Adipocyte (in vitro differentiated cells): ENCODE data around the gene PDE9A.

Experiments
- DNase-seq: peaks from one replicate; pipeline ENCODE4 v3.0.0-alpha.2; 2015; ENCODE audit warnings: low read depth
- H3K27me3 ChIP-seq: replicated peaks from 2 replicates; pipeline ENCODE4 v1.7.0; 2013; ENCODE audit warnings: mild to moderate bottlenecking, low read length, moderate library complexity; ENCODE audit not compliant: control insufficient read depth, insufficient read depth
- H3K36me3 ChIP-seq: 2 replicates; pipeline ENCODE4 v1.7.0; 2013; ENCODE audit warnings: low read length, mild to moderate bottlenecking, moderate library complexity; ENCODE audit not compliant: control insufficient read depth, insufficient read depth, severe bottlenecking
- H3K4me1 ChIP-seq: 2 replicates; pipeline ENCODE4 v1.7.0; 2013; ENCODE audit warnings: mild to moderate bottlenecking, low read length, moderate library complexity; ENCODE audit not compliant: control insufficient read depth, insufficient read depth
- H3K4me3 ChIP-seq: 2 replicates; pipeline ENCODE4 v1.7.0; 2013; ENCODE audit warnings: mild to moderate bottlenecking, low read length, moderate library complexity
- H3K9ac ChIP-seq: 2 replicates; pipeline ENCODE4 v1.7.0; 2013; ENCODE audit warnings: mild to moderate bottlenecking, low read length, moderate library complexity
- H3K9me3 ChIP-seq: 2 replicates; pipeline ENCODE4 v1.7.0; 2013; ENCODE audit warnings: mild to moderate bottlenecking, low read length, moderate library complexity; ENCODE audit not compliant: control insufficient read depth

Gene PDE9A

DNA sequence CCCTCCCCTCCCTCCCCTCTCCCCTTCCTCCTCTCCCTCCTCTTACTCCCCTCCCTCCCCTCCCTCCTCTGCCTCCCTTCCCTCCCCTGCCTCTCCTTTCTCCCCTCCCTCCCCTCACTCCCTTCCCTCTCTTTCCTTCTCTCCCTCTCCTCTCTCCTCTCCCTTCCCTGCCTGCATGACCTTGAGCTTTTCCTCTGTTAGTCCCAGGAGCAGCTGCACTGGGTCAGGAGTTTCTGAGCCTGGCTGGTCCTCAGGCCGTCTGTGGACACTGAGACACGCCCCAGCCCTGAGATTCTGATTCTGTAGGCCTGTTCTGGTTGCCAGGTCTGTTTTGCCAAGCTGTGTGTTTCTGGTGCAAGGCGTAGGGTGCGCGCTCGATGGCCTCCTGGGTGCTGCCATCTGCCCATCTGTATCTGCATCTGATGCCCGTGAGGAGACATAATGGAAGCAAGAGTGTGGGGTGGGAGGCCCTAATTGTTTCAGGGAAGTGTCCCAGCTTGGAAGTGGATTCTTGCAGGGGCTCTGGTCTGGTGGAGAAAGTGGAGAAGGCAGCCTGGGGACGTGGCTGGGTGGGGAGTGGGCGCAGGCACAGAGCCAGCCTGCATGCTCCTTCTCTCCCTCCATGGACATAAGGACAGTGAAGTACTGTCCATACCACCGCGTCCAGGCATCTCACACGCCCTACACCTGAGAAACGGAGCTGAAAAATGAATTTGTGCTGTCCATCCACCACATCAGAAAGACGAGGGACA is 128.7 kb downstream of the PDE9A start:
- DNase-seq = no peak
- peaks cover 6% of the 10 kb centered on the region for H3K4me1 ChIP-seq
- no peak overlapping the region for H3K9ac ChIP-seq
- no peak overlapping the region for H3K4me3 ChIP-seq
- peaks cover 58% of the 10 kb centered on the region for H3K27me3 ChIP-seq
- no peaks in the 10 kb centered on the region for H3K36me3 ChIP-seq
- H3K9me3 ChIP-seq = peaks cover 10% of the 10 kb centered on the region

DNA sequence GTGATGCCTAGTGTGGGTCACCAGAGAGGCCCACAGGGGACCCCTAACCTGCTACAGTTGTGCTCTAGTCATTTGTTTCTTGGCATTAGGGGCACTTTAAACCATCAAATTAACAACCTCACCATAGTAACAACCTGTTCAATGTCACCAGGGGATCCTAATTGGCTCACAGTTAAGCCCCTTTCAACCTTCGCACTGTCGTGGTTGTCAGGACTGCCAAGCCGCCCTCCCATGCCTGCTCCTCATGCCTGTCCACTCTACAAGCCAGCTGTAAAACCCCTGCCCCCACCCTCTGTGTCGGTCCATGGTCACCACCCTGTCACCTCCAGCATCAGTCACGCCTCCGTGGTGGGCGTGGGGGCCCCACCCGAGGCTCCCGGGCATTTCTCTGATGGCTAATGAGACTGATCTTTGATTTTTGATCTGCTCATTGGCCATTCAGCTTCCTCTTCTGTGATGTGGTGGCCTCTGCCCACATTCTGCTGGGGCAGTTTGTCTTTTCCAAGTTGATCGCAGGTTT is 129.4 kb downstream of the PDE9A start:
- peaks cover 7% of the 10 kb centered on the region for H3K9me3 ChIP-seq
- H3K36me3 ChIP-seq = no peaks in the 10 kb centered on the region
- DNase-seq = no peak
- peaks cover 58% of the 10 kb centered on the region for H3K27me3 ChIP-seq
- no peak overlapping the region for H3K4me3 ChIP-seq
- H3K4me1 ChIP-seq = peaks cover 6% of the 10 kb centered on the region
- no peak overlapping the region for H3K9ac ChIP-seq

DNA sequence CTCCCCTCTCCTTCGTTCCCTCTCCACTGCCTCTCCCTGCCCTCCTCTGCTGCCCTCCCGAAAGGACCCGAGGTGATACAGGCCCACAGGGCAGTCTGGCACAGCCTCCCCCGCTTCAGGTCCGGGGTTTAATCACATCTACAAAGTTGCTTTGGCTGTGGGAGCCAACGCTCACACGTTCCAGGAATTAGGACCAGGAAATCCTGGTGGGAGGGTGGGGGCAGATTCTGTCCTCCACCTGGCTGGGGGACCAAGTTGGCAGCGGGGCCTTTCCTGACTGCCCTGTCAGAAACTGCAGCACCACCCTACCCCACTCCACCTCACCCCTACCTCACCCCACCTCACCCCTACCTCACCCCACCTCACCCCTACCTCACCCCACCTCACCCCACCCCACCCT is 130.9 kb downstream of the PDE9A start:
- peaks cover 58% of the 10 kb centered on the region for H3K27me3 ChIP-seq
- DNase-seq = no peak
- no peak overlapping the region for H3K4me3 ChIP-seq
- H3K9ac ChIP-seq = no peak overlapping the region
- peaks cover 6% of the 10 kb centered on the region for H3K9me3 ChIP-seq
- H3K4me1 ChIP-seq = peaks cover 6% of the 10 kb centered on the region
- no peaks in the 10 kb centered on the region for H3K36me3 ChIP-seq

DNA sequence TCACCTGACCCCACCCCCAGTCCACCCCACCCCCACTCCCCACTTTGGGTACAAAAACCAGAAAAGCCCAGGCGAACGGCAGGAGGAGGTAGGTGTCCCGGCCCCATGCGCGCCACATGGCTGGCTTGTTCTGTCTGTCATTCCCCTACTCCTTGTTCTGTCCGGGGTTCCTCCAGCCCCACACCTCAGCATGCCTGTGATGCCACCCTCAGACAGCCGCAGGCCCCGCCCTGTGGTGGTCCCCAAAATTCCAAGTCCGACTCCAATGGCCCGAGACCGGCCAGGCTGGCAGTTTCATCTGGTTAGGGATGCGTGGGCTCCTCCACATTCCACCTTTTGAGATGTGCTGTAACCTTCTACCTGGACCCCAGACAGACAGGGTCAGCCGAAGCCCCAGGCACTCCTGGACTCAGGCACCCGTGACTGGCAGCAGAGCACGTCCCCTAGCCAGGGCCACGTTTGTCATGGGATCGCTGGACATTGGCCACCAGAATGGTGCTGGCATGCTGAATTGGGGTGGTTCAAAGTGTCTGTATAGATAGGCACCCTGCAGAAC is 131.6 kb downstream of the PDE9A start:
- Histone ChIP-seq H3K36me3 (no peaks in the 10 kb centered on the region), H3K27me3 (peaks cover 51% of the 10 kb centered on the region), H3K9ac (no peak overlapping the region), H3K4me1 (peaks cover 6% of the 10 kb centered on the region), H3K4me3 (no peak overlapping the region), H3K9me3 (peaks cover 6% of the 10 kb centered on the region)
- no peak for DNase-seq

- no peak for DNase-seq
These were observed 132.4 kb downstream of the PDE9A start for GRCh38 chr21:42785666-42786427.

GRCh38 chr21:42786884-42787283 is 133.5 kb downstream of the PDE9A start:
- H3K9ac ChIP-seq = no peak overlapping the region
- no peaks in the 10 kb centered on the region for H3K36me3 ChIP-seq
- no peaks in the 10 kb centered on the region for H3K4me1 ChIP-seq
- no peak overlapping the region for H3K4me3 ChIP-seq
- H3K27me3 ChIP-seq = peaks cover 54% of the 10 kb centered on the region
- peaks cover 6% of the 10 kb centered on the region for H3K9me3 ChIP-seq
- DNase-seq = no peak

More at GRCh38 chr21:42785666-42786427, 132.4 kb downstream of the PDE9A start:
- Histone ChIP-seq H3K4me3 (no peak overlapping the region), H3K9ac (no peak overlapping the region), H3K4me1 (peaks cover 6% of the 10 kb centered on the region), H3K9me3 (peaks cover 6% of the 10 kb centered on the region), H3K36me3 (no peaks in the 10 kb centered on the region), H3K27me3 (peaks cover 51% of the 10 kb centered on the region)

GRCh38 chr21:42787613-42788012 is 134.2 kb downstream of the PDE9A start:
- Histone ChIP-seq H3K4me3 (no peak overlapping the region), H3K27me3 (peaks cover 47% of the 10 kb centered on the region), H3K9ac (no peak overlapping the region)

DNA sequence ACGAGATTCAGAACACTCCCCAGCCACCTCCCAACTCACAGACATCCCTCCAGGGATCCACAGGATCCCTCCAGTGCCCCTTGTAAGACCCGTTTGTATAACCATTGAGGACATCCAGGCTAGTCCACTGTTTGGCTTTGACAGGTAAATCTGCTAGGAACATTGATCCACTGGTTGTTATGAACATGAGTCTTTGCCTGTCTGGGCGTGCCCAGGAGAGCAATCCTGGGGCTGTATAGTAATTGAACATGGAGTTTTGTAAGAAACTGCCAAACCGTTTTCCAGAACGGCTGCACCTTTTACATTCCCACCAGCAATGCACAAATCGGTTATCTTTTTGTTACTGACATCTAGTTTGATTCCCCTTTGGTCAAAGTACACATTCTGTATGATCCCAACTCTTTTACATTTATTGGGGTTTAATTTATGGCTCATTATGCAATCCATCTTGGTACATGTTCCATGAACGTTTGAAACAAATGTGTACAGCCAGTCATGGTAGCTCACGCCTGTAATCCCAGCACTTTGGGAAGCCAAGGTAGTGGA is 137.2 kb downstream of the PDE9A start:
- H3K9ac ChIP-seq = no peak overlapping the region
- H3K27me3 ChIP-seq = peaks cover 44% of the 10 kb centered on the region
- no peak for DNase-seq
- H3K4me3 ChIP-seq = no peak overlapping the region
- H3K4me1 ChIP-seq = no peaks in the 10 kb centered on the region
- no peaks in the 10 kb centered on the region for H3K36me3 ChIP-seq
- H3K9me3 ChIP-seq = peaks cover 6% of the 10 kb centered on the region

More at GRCh38 chr21:42787613-42788012, 134.2 kb downstream of the PDE9A start:
- Histone ChIP-seq H3K4me1 (no peaks in the 10 kb centered on the region), H3K9me3 (peaks cover 6% of the 10 kb centered on the region), H3K36me3 (no peaks in the 10 kb centered on the region)
- DNase-seq = no peak

GRCh38 chr21:42793774-42794173 is 140.4 kb downstream of the PDE9A start:
- peaks cover 34% of the 10 kb centered on the region for H3K27me3 ChIP-seq
- no peak overlapping the region for H3K4me3 ChIP-seq
- H3K4me1 ChIP-seq = no peaks in the 10 kb centered on the region
- no peak overlapping the region for H3K9ac ChIP-seq
- H3K36me3 ChIP-seq = no peaks in the 10 kb centered on the region
- no peak for DNase-seq
- no peaks in the 10 kb centered on the region for H3K9me3 ChIP-seq

DNA sequence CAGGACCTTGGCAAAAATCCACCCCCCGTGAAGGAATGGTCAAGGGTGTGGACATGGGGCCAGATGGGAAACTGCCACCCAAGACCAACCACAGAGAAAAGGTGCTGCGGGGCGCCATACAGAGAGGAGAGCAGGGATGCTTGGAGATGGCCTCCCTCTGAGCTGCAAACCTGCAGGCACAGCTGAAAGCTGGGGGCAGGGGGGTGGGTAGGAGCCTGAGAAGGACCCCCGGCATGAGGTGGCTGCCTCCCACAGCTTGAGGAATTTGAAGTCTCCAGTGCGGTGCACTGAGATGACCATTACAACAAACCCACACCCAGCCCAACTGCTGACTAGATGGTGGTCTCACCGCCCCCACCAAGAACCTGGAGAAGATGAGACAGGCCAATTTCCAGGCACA is 141.1 kb downstream of the PDE9A start:
- H3K27me3 ChIP-seq = peaks cover 34% of the 10 kb centered on the region
- H3K4me3 ChIP-seq = no peak overlapping the region
- no peaks in the 10 kb centered on the region for H3K36me3 ChIP-seq
- H3K9me3 ChIP-seq = no peaks in the 10 kb centered on the region
- H3K9ac ChIP-seq = no peak overlapping the region
- no peaks in the 10 kb centered on the region for H3K4me1 ChIP-seq
- DNase-seq = no peak
